HG02610 (cell line): ENCODE measurements around the gene BAIAP2L1.

Experiments
- ATAC-seq: cut with Tn5 transposase; IDR thresholded peaks from one replicate; pipeline ENCODE4 v1.9.1; 2021; ENCODE audit warnings: mild to moderate bottlenecking, moderate library complexity; ENCODE audit not compliant: unreplicated experiment

Gene BAIAP2L1

GRCh38 chr7:98360221-98361130 is 40.4 kb downstream of the BAIAP2L1 start:
- ATAC-seq: no peak

DNA sequence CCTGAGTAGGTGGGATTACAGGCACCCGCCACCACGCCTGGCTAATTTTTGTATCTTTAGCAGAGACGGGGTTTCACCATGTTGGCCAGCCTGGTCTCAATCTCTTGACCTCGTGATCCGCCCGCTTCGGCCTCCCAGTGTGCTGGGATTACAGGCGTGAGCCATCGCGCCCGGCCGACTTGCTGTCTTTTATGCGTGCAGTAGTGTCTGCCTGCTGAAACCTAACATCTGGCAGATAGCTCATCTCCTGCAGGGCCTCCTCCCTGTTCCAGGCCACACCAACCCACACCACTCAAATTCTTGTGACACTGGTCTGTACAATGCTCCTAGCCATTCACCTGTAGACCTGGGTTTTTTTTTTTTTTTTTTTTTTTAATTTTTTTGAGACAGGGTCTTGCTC is 41.5 kb downstream of the BAIAP2L1 start:
- no peak for ATAC-seq

DNA sequence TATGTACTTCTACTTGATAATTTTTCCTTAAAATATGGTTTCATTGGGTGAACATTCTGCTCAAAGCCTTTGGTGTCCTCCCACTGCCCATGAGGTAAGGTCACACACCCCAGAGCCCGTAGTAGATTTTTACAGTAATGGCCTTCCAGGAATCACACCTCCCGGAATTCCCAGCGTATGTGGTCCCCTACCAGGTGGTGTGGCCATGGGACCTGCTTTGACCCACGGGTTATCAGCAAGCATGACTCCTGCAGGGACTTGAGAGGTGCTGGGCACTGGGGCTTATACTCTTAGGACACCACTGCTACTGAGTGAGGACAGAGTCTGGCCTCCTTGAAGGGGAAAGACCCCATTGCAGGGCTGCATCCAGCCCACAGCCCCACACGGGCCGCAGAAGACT is 42.2 kb downstream of the BAIAP2L1 start:
- no peak for ATAC-seq

- no peak for ATAC-seq
These were observed 43.1 kb downstream of the BAIAP2L1 start for GRCh38 chr7:98357751-98358161.

DNA sequence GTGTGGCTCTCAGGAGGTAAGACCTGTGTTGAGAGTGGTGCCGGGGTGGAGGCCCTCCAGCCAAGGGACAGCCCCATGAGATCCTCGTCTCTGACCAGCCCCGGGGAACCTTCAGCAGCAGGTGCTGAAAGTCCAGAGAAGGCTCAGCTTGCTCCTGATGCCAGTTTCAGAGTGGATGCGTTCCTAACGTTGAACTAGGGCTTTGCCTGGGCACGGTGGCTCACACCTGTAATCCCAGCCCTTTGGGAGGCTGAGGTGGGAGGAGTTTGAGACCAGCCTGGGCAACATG is 45.7 kb downstream of the BAIAP2L1 start:
- ATAC-seq: no peak

- no peak for ATAC-seq
These were observed 46.2 kb downstream of the BAIAP2L1 start for GRCh38 chr7:98354511-98355249.

DNA sequence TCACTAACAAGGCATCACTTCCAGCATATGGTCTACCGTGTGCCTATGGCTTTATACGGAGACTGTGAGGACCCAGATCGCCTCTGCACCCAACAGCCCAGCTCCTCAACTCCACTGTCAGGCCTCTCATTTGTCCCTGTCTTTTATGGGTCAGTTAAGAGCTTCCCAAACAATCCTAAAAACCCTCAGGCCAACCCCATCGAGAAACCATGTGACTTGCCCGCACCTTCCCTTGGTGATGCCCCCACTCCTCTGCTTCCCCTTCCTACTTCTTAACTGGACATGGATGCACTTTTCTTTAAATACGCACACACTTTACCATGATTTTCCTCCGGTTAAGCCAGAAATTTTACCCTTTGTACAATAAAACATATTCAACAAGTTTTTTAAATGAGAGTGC is 46.8 kb downstream of the BAIAP2L1 start:
- ATAC-seq: no peak

- no peak for ATAC-seq
These were observed 48.3 kb downstream of the BAIAP2L1 start for GRCh38 chr7:98352621-98353020.

GRCh38 chr7:98351136-98351535 is 49.8 kb downstream of the BAIAP2L1 start:
- no peak for ATAC-seq

DNA sequence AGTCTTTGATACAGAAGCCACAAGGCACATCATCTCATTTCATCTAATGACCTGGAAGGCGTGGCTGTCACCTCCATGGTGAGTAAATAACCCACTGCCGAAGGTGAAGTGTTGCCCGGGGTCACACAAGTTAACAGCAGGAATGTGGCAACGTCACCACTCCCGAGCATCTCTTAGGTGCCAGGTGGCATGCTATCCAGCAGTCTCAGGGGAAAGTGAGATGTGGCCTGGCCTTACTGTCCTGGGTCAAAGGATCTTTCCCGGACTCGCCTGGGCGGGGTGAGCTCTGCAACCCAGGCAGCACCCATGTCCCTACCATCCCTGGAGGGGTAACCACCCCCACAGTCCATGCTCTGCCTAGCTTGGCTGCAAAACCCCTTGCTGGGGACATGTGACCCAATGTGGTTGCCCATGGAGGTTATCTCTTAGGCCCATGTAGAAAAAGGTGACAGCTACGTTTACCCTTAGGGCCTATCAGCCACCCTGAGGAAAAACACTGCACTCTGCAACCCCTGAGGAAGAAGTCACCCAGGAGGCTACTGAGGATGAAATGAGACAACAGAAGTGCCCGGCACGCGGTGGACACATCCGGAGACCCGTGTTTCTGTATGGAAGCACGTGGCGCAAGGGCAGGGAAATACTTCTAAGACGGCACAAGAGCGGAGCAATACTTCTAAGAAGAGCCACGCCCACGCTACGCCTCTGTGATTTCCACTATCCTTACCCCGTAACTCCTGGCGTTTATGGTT is 52.0 kb downstream of the BAIAP2L1 start:
- no peak for ATAC-seq

GRCh38 chr7:98346515-98347069 is 54.3 kb downstream of the BAIAP2L1 start:
- no peak for ATAC-seq

DNA sequence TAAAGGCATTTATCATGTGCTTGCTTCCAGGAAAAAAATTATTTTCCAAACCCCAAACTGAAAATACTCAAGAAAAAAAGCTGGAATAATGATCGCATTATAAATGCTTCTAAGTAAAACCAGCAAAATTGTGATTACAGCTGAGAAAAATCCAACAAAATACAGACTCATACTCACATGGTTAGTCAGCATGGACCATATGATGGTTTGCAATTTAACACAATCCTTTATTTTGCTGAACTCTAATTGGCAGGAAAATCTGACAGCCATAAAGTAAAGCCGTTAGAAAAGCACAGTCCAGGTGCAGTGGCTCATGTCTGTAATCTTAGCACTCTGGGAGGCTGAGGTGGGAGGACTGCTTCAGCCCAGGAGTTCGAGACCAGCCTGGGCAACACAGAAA is 59.8 kb downstream of the BAIAP2L1 start:
- ATAC-seq: no peak

- ATAC-seq: no peak
These were observed 61.8 kb downstream of the BAIAP2L1 start for GRCh38 chr7:98339043-98339442.

DNA sequence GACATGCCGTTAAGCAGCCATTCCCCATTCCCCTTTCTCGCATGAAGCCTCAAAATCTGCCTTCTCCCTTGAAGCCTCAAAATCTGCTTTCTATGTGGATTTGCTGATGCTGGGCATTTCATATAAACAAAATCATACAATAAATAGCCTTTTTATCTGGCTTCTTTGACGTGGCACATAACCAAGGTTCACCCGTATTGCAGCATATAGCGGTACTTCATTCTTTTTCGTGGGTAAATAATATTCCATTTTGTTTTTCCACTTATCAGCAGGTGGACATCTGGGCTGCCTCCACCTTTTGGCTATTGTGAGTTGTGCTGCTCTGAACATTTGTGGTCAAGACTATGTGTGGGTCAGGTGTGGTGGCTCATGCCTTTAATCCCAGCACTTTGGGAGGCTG is 62.4 kb downstream of the BAIAP2L1 start:
- ATAC-seq: no peak

DNA sequence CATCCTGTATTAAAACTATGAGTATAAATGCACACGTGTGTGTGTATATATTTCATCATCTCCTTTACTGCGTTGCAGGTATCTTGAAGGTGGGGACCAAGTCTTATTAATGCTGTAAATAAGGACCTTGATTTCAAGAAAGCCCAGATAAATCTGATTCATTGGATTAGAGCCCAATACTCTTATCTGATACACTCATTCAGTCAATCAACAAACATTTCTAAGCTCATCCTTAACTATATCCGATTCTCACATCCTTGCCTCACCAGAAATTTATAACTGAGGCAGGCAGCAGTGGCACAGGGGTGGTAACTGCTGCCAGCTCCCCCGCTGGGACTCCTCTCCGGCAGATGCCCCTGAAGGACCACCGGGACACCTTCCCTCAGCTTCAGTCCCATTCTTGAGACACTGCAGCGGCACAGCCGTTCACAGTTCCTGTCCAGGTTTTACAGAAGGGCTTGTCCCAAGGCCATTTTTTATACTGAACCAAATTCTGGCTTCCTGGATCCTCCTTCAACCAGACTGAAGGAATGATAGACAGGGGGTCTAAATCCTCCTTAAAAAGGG is 65.4 kb downstream of the BAIAP2L1 start:
- no peak for ATAC-seq

DNA sequence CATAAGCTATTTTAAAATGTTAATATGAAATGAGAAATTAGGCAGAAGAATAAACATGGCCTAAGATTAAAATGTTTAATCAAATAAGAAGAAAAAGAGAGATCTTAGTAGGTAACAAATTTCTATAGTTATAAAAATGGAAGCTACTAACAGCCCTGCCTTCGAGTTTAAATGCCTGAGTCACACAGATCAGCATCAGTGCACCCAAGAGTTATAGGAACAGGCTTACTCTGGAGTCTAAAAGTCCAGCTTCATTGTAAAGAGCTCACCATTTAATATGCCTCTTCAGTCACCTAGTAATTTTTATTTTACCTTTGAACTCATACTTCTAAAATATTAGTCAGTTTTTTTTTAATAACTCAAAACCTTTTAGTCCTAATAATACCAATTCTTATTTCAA is 66.8 kb downstream of the BAIAP2L1 start:
- no peak for ATAC-seq

GRCh38 chr7:98330926-98331529 is 69.9 kb downstream of the BAIAP2L1 start:
- no peak for ATAC-seq

- ATAC-seq: no peak
These were observed 71.0 kb downstream of the BAIAP2L1 start for GRCh38 chr7:98329791-98330373.

DNA sequence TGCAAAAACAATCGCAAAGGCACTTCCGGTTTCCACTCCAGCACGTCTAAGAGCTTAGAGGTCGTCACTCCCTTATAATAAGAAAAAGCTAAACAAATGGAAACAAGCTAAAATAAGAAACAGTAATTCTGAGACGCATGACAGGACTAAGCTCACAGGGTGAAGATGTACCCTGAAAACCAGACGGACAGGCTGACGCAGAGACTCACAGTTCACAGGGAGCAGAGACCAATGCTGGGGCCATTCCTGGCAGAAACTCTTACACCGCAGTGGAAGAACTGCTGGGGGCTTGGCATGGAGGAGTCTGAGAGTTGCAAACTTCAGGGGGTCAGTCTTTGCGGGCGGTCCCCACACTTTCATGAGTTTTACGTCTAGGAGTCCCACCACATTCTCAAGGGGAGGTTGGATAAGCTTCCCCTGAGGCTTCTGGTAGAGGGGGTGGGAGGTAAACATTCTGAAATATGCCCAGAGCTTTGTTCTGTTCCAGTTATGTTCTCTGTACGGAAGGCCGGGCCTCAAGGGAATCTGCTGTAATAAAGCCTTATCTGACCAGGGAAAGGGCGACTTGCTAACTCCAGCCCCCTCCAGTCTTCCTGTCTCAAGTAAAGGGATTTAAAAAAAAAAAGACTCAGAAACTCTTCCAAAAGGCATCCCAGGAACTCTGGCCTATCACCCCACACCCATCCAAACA is 71.6 kb downstream of the BAIAP2L1 start:
- ATAC-seq: no peak

- no peak for ATAC-seq
These were observed 76.1 kb downstream of the BAIAP2L1 start for GRCh38 chr7:98324782-98325181.
